ENCODE measurements around the gene CWF19L2. TPM values are rescaled to one million over a fixed set of nuclear protein-coding genes. Genes with fewer than 3 reads are reported as not detected.

CWF19L2 gene
- total RNA-seq, 1 donor from 2014 or later, result 36.3 TPM

GRCh38 chr11:107493117-107493516, 35.5 kb upstream of the CWF19L2 start:
- Mint-ChIP-seq H3K4me3 (no peak overlapping the region), H3K9me3 (no peaks in the 10 kb centered on the region)

DNA sequence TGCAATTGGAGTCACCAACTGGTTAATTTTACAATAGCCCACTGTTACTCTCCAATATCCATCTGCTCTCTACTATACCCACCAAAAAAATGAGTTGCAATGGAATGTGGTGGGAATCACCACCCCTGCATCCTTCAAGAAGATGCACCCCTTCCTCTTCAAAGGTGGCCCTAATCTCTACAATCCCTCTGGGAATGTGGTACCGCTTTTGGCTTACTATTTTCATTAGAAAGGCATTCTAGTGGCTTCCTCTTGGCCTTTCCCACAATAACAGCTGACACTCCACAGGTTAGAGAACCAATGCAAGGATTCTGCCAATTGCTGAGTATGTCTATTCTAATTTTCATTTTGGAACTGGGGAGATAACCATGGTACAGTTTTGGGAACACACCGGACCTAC, 33.2 kb upstream of the CWF19L2 start:
- DNase-seq (ENCODE audit: low spot score), result no peak
- no peaks in the 10 kb centered on the region for H3K27me3 ChIP-seq
- no peaks in the 10 kb centered on the region for H3F3A ChIP-seq (ENCODE audit: low read depth)
- no peaks in the 10 kb centered on the region for H3K4me1 ChIP-seq
- H3K27ac ChIP-seq, result no peak overlapping the region
- Mint-ChIP-seq H3K27ac (no peak overlapping the region), H3K4me3 (no peak overlapping the region), H3K36me3 (no peaks in the 10 kb centered on the region), H3K4me1 (no peaks in the 10 kb centered on the region), H3K9me3 (no peaks in the 10 kb centered on the region), H3K27me3 (ENCODE audit: insufficient read depth, low read depth) (peaks cover 2% of the 10 kb centered on the region)
- TF ChIP-seq EZH2phosphoT487 (IDR thresholded peaks at IDR 0.05), result no peak
- no peak for TF ChIP-seq EZH2 (IDR thresholded peaks at IDR 0.05)
- TF ChIP-seq CTCF (IDR thresholded peaks at IDR 0.05), result no peak
- H3K9me3 ChIP-seq (ENCODE audit: low read depth), result no peaks in the 10 kb centered on the region
- no peaks in the 10 kb centered on the region for H3K36me3 ChIP-seq
- H3K9ac ChIP-seq, result no peak overlapping the region
- H3K4me3 ChIP-seq, result no peak overlapping the region
- no peaks in the 10 kb centered on the region for H3K79me2 ChIP-seq (ENCODE audit: low read depth)
- no peak overlapping the region for H3K4me2 ChIP-seq
- no peaks in the 10 kb centered on the region for H4K20me1 ChIP-seq (ENCODE audit: low read depth)
- H2AFZ ChIP-seq (replicated peaks), result no peak overlapping the region

More at GRCh38 chr11:107493117-107493516, 35.5 kb upstream of the CWF19L2 start:
- no peak overlapping the region for H3K27ac ChIP-seq
- no peaks in the 10 kb centered on the region for H3F3A ChIP-seq (ENCODE audit: low read depth)
- H3K4me1 Mint-ChIP-seq, result no peaks in the 10 kb centered on the region
- DNase-seq (ENCODE audit: low spot score), result no peak
- TF ChIP-seq EZH2phosphoT487 (IDR thresholded peaks at IDR 0.05) (no peak), EZH2 (IDR thresholded peaks at IDR 0.05) (no peak), CTCF (IDR thresholded peaks at IDR 0.05) (no peak)
- no peak overlapping the region for H3K9ac ChIP-seq
- H3K79me2 ChIP-seq (ENCODE audit: low read depth), result no peaks in the 10 kb centered on the region
- peaks cover 2% of the 10 kb centered on the region for H3K27me3 Mint-ChIP-seq (ENCODE audit: insufficient read depth, low read depth)
- H3K4me3 ChIP-seq, result no peak overlapping the region
- no peak overlapping the region for H3K4me2 ChIP-seq
- H3K9me3 ChIP-seq (ENCODE audit: low read depth), result no peaks in the 10 kb centered on the region
- no peaks in the 10 kb centered on the region for H3K27me3 ChIP-seq
- H3K36me3 Mint-ChIP-seq, result no peaks in the 10 kb centered on the region
- no peaks in the 10 kb centered on the region for H3K36me3 ChIP-seq
- no peaks in the 10 kb centered on the region for H3K4me1 ChIP-seq
- no peak overlapping the region for H2AFZ ChIP-seq (replicated peaks)
- no peaks in the 10 kb centered on the region for H4K20me1 ChIP-seq (ENCODE audit: low read depth)
- H3K27ac Mint-ChIP-seq, result no peak overlapping the region

DNA sequence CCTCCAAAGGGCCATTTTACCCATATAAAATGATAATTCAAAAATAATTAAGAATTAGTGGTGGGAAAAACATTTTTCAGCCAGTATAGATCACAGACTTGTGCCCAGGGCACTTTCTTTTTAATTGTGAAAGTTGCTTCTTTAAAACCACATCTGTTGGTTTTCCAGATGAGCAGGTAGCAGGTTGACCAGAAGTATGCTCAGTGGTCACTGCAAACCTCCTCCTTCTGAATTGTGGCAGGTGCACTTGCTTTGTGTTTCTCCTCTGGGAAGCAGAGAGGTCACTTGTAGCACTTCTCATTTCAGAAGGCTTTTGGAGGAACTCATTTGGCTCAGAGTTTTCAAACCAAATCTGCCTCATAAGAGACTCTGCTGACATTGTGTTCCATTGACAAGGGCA, 24.6 kb upstream of the CWF19L2 start:
- Histone ChIP-seq H3K9me3 (ENCODE audit: low read depth) (no peaks in the 10 kb centered on the region), H3K79me2 (ENCODE audit: low read depth) (no peaks in the 10 kb centered on the region), H4K20me1 (ENCODE audit: low read depth) (no peaks in the 10 kb centered on the region), H3K4me3 (no peak overlapping the region), H2AFZ (replicated peaks) (no peak overlapping the region), H3K27me3 (no peaks in the 10 kb centered on the region), H3K4me2 (no peak overlapping the region), H3K36me3 (no peaks in the 10 kb centered on the region), H3F3A (ENCODE audit: low read depth) (no peaks in the 10 kb centered on the region), H3K27ac (no peak overlapping the region), H3K9ac (no peak overlapping the region), H3K4me1 (no peaks in the 10 kb centered on the region)
- Mint-ChIP-seq H3K4me1 (peaks cover 5% of the 10 kb centered on the region), H3K36me3 (no peaks in the 10 kb centered on the region), H3K9me3 (no peaks in the 10 kb centered on the region), H3K27me3 (ENCODE audit: insufficient read depth, low read depth) (no peaks in the 10 kb centered on the region), H3K27ac (no peak overlapping the region), H3K4me3 (no peak overlapping the region)
- no peak for TF ChIP-seq EZH2 (IDR thresholded peaks at IDR 0.05)
- TF ChIP-seq EZH2phosphoT487 (IDR thresholded peaks at IDR 0.05), result no peak
- TF ChIP-seq CTCF (IDR thresholded peaks at IDR 0.05), result no peak
- no peak for DNase-seq (ENCODE audit: low spot score)

Measured in neural progenitor cell (in vitro differentiated cells).